GM19455 (cell line): ENCODE measurements around the gene SSU72.
"Not testable (repeated sequence)": the region's sequence is repeated elsewhere in the genome, so short reads cannot be mapped to it uniquely, and the experiment has no call there.

Experiments used
- ATAC-seq: cut with Tn5 transposase; IDR thresholded peaks from one replicate; pipeline ENCODE4 v1.9.1; 2021; ENCODE audit not compliant: unreplicated experiment

Gene SSU72

DNA sequence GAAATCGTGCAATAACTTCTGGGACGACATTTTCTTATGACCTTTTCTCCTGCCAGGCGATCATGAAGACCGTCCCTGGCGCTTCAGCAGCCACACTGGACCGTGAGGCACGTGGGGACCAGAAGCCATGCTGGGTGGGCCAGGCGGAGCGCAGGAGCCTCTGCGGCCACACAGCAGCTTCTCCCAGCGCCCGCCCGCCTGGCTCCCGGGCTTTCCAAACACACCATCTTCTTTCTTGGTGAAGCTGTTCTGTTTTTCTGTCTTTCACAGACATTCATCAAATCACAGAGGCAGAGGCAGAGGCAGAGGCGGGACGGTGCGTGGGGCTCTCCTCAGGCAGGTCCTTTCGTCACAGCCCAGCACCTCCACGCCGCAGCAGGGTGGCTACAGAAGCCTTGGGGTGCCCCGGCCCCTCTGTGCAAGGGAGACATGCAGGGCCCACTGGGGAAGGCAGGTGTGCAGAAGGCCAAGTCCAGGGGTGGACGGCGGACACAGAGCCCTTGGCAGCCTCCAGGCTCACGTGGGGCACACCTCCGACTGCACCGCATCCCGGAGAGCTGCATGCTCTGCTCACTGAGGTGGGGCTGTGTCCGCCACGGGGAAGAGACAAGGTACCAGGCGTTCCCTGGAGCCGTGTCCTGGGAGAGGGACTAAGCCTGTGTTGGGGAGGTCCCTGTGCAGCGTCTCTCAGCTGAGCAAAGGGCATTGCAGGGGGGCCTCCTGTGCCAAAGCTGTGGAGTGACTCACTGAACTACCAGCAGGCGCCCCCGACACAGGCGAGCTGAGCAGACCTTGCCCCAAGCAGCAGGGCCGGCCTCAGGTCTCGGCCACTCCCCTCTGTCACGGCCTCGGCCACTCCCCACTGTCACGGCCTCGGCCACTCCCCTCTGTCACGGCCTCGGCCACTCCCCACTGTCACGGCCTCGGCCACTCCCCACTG lies 31.6 kb downstream of the SSU72 start:
- no peak for ATAC-seq

DNA sequence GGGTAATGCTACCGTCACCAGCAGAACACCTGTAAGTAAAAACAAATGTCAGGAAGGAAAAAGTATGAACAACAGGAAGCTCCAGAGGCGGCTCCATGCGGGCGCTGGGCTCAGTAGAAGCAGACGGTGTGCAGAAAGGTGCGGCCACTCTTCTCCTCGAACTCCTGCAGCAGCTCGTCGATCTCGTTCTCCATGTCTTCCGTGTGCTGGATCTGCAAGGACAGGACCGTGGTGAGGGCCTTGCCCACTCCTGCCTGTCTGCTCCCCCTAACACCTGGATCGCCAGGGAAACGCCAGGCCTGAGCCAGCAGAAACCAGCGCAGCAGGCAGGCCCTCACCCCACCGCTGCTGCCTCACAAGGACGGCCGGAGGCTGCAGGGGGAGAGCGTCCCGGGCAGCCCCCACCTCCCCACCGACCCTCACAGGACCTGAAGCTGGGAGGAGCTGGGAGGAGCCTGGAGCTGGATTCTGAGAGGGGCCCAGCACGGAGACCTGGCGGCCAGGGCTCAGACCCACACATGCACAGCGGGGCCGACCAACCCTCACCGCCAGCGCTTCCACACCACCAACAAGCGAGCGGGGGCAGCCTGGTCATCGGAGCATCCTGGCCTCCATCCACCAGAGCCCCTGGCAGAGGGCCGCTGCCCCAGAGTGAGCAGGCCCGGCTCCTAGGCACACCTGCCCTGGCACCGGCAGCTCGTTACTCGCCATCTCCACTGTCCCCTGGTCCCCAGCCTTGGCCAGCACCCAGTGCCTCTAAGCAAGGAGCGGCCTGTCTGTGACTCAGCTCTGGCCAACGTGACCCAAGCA lies 32.5 kb downstream of the SSU72 start:
- no peak for ATAC-seq

DNA sequence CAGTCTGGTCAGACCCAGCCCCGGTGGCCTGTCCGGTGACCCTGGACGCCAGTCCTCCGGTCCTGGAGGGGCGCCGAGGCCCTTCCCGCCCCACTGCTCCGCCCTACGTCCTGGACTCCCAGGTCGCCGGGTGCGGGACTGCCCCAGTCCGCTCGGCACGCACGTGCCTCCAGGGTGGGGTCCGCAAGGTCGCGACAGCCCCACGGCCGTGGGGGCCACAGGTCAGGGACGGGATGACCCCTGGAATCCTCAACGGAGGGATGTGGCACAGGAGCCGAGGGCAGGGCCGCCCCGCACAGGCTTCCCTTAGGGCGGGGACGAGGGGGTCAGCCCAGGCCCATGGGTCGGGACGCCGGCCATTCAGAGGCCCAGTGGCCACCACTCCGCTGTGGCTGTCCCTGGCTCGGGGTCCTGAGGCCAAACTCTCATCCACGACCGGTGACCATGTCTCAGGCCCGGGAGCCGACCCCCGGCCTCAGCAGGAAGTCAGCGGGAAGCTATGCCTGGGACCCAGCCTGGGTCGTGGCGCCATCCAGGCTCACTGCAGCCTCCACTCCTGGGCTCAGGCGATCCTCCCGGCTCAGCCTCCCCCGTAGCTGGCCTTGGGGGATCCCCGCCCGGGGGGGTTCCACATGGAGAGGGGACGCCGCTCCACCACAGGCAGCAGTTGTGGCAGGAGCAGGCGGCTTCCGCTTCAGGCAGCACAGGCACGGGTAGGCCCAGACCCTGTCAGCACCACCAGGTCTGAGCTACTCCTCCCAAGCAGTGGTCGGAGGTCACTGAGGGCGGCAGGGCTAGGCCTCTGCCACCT lies 33.6 kb downstream of the SSU72 start:
- no peak for ATAC-seq

DNA sequence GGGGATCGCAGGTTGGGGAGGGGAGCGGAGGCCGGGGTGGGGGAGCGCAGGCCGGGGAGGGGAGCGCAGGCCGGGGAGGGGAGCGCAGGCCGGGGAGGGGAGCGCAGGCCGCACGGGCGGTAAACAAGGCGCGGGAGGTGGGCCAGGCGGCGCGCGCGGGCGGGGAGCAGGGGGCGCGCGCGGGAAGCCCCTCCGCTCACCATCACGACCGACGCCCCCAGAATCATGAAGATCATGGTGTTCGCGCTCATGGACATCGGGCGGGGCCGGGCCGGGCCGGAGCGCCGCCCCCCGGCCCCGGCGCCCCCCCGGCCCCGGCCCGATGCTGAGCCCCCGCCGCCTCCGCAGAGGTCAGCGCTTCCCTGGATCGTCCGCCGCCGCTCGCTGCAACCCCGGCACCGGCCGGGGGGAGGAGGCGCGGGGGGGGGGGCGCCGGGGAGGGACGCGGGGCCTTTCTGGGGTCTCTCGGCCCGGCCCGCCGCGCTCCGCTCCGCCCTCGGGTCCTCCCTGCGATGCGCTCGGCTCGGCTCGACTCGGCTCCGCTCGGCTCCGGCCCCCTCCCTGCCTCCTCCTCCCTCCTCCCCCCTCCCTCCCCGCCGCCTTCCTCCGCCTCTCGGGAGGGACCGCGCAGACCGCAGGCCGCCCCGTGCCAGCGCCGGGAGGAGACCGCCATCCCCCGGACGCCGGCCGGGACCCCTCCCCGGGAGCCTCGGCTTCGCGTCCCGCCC lies 34.4 kb downstream of the SSU72 start, which contains the start of gene TMEM240:
Gene TMEM240 (minus strand): TSS at position 535 of the 728 bp plus-strand sequence. CDS start 278 bp downstream, at position 257.
- no peak for ATAC-seq

DNA sequence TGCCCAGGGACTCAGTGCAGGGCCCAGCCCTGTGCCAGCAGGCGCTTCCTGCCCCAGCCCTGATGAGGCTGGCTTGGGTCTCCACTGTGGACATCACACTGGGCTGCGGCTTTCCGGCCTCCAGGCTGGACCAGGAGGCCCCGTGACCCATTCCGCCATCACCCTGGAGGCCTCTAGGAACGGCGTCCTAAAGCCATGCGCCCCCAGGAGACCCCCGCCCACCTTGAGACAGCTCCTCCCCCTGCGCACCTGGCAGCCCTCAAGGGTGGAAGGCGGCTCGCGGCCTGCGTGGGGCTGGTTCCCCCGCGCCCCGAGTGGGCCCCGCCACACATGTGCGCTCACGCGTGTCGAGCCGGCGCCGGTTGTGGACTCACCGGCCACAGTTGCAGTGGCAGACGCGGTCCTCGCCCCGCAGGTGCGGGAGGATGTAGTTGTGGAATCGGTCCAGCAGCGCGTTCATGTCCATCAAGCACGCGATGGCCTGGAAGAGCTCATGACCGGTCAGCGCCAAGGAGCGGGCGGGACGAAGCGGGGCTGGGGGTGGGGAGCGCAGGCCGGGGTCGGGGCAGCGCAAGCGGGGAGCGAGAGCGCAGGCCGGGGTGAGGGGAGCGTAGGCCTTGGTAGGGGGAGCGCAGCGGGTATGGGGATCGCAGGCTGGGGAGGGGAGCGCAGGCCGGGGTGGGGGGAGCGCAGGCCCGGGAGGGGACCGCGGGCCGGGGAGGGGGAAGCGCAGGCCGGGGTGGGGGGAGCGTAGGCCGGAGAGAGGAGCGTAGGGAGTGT lies 35.2 kb downstream of the SSU72 start:
- no peak for ATAC-seq

DNA sequence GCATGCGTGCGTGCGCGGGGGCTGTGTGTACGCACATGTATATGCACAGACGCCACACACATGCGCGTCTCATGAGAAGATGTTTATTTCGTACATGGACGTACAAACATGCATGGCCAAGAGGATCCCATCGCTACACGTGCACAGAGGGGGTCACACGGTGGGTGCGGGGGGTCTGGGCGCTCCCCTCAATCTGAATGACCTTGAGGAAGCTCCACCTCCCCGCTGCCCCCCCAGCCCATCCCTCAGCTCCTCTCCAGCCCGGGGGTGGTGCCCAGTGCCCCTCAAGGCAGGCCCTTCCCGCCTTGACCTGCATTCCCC lies 35.7 kb downstream of the SSU72 start:
- ATAC-seq, result no peak

DNA sequence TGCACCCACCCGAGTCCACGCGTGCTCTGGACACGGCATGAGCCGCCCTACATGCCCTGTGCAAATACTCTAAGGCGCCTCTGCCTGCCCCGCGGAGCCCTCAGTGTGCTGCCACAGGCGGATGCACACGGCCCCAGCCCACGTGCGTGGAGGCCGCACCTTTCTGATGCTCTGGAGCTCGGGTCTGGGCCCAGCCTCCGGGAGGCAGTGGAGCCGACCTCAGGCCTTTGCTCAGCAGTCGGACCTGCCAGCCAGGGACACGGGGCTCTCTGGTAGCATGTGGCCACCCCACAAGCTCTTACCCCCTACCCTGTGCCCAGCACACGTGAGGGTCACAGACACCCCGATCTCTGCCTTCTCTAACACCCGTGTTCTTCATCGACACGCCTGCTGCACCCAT lies 36.3 kb downstream of the SSU72 start:
- ATAC-seq, result no peak

DNA sequence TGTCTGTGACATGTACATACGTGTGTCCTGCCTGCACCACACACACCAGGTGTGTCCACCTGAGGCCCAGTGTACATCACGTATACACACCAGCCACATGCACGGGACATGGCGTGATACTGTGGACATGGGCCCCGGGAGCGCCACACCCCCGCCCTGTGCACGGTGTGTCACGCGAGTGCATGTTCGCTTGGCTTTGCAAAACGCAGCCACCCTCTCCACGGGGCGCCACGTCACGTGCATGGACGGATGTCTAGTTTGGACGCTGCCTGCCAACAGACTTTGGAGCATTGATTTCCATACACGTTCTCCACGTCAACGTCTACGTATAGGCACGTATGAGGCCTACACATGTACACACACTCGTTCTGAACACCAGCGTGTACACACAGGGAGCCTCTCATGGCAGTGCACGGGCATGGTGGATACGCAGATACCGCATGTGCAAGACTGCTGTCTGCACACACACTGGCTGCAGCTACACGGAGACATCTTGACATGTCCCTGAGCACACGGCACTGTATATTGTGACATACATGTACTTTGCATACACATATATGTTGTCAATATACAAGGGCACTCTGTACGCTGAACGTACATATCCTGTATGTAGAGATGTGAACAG lies 36.9 kb downstream of the SSU72 start:
- ATAC-seq, result no peak

DNA sequence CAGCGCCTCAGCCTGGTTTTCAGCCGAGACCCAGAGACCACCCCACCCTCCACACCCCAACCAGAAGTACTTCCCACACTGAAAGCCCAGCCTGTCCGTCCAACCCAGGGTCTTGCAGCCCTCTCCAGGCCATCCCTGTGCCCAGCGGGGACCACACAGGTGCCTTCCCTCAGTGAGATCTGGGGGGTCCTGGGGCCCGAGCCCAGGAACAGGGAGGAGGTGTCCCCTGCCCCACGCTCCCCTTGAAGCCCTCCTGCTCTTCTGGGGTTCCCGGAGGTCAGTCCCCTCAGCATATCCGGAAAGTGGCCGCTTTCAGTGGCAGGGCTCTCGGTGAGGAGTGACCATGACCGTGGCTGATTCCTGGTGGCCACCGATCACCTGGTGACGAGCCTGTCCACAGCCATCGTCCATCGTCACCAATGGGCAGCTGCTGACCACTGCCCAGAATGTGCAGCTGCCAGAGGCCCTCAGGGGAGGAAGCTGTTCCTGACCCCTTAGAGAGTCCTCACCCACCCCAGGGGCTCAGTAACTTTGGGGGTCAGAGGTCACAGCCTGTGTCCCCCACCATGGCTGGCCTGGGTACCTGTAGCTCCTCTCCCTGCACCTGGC lies 37.6 kb downstream of the SSU72 start:
- no peak for ATAC-seq

DNA sequence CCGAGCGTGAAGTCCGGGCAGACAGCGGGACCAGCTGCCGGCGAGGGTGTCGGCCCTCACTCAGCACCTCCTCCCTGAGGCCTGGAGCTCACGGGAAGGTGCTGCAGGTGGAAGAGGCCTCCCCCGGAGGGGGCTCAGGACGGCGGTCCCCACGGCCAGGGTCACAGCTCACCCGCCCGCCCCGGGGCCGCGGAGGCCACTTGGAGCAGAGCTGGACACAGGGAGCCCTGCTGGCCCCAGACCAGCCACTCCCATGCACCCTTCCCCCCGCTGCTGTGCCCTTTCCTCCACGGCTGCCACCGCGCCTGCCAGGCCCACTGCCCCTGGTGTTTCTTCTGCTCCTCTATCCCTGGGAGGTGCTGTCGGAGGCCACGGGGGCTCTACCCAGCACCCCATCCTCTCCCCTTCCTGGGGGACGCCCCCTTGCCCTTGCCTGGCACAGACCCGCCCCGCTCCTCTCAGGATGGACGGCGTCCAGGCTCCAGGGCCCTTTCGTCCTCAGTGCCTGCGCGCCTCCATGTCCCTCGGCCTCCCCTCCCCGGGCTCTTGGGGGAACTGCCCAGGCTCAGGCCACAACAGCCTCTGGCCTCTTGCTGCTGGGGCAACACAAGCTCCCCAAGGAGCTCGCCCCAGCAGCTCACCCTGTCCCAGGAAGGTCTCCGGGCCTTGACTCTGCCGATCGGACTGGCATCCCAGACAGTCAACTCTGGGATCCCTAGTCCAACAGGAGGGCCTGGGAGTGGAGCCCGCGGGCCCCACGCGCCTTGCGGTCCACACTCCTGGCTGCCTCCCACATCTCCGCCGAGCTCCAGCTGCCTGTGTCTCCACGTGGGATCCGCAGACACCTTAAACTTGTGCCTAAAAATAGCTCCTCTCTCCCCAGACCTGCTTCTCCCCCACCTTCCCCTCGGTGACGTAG lies 38.4 kb downstream of the SSU72 start:
- no peak for ATAC-seq

DNA sequence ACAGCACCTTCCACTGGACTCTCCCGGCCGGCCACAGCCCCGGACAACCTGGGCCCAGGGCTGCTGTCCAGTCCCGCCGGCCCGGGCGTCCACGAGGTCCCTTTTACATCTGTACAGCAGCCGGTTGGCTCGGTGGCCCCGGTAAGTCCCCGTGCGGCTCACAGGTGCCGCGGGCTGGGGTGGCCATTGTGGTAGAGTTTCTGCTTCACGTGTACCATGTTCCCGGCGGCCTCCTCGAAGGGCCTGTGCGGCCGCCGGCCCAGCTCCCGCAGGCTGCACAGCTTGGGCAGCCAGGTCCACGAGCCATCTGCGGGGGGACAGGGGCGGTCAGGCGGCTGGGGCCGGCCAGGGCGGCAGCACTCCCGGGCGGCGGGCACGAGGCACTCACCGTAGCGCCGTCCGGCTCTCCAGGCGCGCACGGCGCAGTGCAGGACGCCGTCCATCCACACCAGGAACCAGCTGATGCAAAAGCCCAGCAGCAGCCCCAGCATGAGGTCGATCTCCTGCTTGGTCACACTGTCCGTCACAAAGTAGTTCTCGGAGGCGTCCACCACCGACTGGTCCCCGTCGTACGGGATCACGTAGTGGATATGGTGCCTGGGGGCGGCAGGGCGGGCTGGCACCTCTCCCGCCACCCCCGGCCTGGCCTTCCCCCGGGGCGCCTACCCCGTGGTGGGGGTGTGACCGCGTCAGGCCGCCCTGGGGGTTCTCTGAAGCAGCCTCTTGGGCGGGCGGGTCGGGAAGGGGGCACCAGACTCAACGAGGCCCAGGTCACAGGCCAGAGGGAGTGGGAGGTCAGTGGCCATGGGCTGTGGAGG lies 39.3 kb downstream of the SSU72 start:
- ATAC-seq, result no peak

DNA sequence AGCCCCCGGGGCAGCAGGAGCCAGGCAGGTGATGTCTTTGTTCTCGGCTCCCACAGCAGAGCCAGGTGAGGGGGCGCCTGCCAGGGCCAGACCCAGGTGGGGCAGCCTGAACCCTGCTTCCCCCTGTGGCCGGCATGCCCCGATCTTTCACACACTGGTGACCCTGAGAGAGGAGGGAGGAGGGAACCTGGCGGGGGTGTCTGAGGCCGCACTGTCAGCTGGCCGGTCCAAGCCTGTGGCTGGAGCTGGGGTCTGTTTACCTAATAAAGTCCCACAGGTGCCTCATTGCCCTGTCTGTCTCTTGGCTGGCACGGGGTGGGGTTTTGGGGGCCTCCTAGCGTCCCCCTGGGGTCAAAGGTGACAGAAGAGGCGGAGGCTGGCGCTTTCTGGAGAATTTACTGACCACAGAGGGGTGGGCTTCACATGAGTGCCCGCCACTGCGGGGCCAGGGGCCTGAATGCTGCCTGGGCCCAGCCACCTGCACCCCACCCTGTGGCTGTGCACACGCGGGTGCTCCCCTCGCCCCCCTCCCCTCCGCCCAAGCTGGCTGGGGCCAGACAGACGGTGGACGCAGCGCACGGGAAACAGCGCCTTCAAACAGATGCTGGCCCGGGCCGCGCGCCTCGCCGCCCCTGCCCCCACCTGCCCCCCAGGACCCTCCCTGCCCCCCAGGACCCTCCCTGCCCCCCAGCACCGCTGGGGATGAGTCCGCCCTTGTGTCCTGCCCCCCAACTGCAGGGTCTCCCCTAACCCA lies 40.1 kb downstream of the SSU72 start:
- ATAC-seq, result no peak

DNA sequence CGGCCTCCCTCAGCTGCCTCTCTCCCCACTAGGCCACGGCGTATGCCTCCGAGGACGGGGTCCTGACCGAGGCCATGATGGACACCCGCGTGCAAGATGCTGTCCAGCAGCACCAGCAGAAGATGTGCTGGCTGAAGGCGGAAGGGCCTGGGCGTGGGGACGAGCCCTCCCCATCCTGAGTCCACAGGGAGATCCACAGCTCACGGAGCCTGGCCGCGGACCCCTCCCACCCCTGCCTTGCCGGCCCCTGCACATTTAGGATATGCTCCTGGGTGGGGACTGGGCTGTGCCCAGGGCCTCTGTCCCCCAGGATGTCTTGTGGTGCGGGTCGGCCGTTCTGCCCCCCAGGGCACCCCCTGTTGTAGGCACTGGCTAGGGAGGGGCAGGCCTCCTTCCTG lies 40.8 kb downstream of the SSU72 start:
- ATAC-seq, result not testable (repeated sequence)

DNA sequence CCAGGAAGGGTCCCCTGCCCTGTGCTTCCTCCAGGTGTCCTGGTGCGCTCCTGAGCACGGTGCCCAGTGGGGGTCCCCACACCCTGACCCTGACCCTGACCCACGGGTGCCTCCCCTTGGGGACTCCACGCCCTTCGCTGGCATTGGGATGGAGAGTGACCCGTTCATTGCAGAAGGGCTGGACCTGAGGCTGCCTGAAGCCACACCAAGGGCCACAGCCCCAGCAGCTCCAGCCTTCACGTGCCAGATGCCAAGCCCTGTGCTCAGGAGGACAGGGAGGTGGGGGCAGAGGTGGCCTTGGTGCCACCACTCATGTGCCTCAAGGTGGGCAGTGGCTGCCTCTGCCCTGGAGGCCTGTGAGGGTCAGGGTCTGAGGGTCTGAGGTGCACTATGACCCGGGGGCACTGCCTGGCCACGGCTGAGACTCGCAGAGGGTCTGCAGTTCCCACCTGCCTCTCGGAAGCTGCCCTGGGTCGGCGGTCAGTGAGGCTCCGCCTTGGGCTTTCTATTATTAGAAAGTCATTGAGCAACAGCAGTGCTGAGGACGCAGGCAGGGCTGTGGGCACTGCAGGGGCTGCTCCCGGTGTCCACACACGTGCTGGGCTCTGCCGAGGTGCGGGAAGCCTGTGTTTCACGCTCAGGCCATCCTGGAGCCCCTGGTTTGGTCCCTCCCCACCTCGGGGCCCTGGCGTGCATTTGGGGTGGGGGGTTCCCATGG lies 41.3 kb downstream of the SSU72 start:
- ATAC-seq, result not testable (repeated sequence)

DNA sequence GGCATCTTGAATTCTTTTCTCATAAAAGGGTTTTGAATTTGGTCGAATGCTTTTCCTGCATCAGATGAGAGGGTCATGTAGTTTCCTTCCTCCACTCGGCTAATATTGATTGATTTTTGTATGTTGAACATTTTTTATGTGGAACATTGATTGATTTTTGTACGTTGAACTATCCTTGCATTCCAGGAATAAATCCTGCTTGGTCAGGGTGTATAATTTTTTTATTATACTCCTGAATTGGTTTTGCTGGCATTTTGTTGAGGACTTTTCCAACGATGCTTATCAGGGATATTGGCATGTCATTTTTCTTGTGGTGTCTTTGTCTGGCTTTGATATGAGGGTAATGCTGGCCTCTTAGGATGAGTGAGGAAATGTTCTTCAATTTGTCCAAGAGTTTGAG lies 42.7 kb downstream of the SSU72 start:
- ATAC-seq, result no peak

DNA sequence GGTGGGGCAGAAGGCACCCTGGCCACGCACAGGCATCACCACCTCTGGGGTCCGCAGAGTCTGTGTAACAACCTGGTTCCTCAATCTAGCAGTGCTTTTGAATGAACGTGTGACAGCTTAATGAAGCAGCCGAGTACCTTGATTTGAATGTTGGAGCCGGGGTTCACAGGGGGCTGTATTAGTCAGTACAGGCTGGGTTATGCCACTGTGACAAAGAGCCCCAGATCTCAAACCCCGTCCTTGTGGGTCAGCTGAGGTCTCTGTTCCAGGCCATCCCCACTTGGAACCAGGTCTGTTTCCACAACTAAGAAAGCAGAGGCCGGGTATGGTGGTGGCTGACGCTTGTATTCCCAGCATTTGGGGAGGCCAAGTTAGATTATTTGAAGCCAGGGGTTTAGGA lies 44.7 kb downstream of the SSU72 start:
- no peak for ATAC-seq
